Left renal pelvis (tissue), 4 donors: Measurements from ENCODE around the gene CSRP1. TPM values are rescaled to one million over a fixed set of nuclear protein-coding genes. Genes with fewer than 3 reads are reported as not detected.
"Not testable (repeated sequence)": the region's sequence is repeated elsewhere in the genome, so short reads cannot be mapped to it uniquely, and the experiment has no call there.

Source experiments
- DNase-seq, 4 donors: peaks; one replicate each; pipeline ENCODE4 v3.0.0-alpha.2; 2013; ENCODE audit warnings: low read depth in 4 of 4, low spot score in 3 of 4
- polyA plus RNA-seq, 4 donors: library from polyadenylated mRNA; unstranded; fragments of 120-200 nt; gene quantifications; one replicate each; pipeline ENCODE4 v1.2.1, GENCODE V29; 2013; ENCODE audit not compliant: insufficient read length in 4 of 4

Gene CSRP1
- polyA plus RNA-seq, 4 donors = 137 to 415 (median 143) TPM

DNA sequence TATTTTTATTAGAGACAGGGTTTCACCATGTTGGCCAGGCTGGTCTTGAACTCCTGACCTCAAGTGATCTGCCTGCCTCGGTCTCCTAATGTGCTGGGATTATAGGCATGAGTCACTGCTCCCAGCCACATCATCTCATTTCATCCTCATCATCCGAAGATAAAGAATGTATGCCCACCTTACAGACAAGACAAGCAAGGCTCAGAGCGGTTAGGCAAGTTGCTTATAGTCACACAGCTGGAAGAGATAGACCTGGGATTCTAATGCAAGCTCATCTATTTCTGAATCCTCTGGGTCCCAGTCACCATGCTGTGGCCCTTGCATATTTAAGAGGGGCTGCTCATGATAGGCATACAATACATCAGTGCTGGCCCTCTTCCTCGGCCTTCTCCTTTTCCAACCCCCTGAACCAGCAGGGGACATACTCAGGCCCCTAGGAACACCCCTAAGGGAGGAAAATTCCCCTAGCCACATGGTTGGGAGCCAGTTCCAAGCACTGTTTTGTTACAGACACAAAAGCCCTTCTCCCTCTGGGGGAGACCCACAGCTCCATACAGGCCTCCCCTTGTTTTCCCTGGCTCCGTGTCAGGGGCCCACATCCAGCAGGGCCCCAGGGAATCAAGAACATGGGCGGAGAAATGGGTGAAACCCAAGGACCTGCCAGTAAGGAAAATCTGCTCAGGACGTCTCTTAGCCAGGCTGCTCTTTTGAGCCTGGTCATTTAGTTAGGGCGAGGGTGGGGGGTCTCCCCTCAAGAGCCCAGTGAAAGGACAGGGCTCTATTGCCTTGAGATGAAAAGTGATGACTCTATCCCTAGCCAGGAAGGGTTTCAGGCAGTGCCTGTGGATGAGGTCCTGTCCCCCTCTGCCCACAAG, 6.9 kb downstream of the CSRP1 start:
- DNase-seq = no peak

DNA sequence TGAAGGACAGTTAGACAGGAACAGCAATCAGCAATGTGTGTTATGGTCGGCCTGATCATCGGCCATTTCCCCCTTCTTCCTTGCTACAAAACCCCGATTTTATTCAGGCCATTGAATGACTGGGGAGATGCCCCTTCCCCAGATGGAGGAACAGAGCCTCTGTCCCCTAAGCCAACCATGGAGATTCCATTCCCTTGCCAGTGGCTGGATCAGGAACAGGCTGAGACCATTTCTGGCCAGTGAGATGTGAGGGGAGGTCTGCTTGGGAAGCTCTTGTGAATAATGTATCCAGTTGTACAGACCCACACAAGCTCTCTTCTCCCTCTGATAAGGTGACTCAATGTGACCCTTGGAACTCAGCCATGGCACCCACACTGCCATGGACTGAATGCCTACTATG, 7.7 kb downstream of the CSRP1 start:
- DNase-seq = no peak

DNA sequence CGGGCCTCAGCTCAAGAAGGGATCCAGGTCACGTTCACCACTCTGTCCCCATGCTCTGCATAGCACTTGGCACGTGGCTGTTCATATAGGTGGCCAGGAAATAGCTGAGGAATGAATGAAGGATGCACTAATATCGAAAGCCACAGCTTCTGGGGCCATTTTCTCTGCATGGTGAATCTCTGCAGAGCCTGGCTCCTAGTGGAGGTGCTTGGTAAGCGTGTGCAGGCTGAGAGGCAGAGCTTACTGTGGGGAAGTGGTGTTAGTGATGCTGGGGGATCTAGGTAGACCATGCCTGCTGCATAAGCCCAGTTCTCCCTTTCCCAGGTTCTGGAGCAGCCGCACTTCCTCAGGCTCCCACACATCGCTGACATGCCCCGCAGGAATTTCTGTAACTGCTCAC, 8.3 kb downstream of the CSRP1 start:
- no peak for DNase-seq

DNA sequence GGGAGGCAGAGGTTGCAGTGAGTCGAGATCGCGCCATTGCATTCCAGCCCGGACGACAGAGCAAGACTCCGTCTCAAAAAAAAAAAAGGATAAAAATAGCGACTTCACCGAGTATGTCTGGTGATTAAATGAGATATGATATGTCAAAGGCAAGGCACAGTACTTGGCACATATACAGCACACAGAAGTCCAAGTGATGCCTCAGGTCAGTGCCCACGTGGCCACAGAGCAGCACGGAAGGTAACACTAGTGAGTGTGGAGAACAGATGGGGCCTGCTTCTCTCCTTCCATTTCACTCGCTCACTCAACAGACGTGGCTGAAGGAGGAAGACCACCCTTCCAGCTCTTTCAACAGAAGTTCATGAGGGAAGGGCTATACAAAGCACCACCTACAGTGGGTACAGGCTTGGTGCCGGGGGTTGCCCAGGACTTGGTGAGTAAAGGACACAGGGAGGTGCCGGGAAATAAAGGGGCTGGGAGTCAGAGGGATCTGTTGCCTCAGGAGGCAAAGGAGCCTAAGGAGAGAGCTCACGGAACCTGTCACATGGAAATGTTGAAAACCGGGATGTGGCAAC, 8.9 kb downstream of the CSRP1 start:
- no peak for DNase-seq

DNA sequence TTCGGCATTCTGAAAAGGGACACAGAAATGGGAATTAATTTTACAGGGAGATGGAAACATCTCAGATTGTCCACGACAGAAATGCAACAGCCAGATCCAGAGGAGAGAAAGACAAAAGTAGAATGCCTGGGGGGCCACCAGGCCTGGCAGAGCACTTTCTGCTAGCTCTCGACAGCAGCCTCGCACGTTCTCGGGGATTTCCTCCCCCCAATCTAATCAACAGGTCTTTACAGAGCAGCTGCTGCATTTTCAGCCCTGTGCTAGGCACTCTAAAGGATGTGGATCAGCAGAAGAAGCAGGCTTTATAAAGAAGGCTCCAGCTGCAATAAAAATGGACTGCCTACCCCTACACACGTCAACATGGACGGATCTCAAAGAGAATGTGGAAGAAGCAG, 10.6 kb downstream of the CSRP1 start:
- DNase-seq = no peak

DNA sequence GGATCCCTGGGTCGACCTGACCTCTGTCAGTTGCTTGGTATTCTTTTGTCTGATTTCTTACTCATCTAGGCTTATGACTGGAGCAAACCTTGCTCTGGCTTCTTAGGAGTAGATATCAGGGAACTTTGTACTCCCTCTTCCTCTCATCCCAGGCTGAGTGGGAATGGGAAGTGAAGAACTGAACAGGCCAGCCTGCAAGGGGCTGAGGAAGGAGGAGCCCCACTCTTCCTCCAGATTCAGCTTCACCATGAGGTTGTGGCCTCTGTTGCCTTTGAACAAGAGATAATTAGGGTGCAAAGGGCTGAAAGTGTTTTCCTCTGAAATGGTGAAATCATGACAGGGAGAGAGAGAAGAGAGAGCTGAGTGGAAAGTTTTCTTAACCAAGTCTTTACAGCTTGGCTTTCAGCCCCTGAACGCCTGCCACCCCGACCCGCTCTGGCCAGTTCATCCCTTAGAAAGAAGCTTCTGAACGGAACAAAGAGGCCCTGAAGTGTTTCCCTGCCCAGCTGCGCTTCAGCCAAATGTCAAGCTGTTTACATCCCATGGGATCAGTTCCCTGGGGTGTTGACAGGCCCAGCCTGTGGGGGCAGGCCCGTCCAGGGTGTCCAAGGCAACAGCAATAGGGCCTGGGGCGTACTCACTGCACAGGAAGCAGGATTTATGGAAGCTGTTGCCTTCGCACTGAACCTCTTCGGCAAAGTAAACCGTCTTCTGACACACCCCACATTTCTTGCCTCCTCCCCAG, 11.2 kb downstream of the CSRP1 start:
- DNase-seq = peak in 1 of 4 donors; percentile 57

DNA sequence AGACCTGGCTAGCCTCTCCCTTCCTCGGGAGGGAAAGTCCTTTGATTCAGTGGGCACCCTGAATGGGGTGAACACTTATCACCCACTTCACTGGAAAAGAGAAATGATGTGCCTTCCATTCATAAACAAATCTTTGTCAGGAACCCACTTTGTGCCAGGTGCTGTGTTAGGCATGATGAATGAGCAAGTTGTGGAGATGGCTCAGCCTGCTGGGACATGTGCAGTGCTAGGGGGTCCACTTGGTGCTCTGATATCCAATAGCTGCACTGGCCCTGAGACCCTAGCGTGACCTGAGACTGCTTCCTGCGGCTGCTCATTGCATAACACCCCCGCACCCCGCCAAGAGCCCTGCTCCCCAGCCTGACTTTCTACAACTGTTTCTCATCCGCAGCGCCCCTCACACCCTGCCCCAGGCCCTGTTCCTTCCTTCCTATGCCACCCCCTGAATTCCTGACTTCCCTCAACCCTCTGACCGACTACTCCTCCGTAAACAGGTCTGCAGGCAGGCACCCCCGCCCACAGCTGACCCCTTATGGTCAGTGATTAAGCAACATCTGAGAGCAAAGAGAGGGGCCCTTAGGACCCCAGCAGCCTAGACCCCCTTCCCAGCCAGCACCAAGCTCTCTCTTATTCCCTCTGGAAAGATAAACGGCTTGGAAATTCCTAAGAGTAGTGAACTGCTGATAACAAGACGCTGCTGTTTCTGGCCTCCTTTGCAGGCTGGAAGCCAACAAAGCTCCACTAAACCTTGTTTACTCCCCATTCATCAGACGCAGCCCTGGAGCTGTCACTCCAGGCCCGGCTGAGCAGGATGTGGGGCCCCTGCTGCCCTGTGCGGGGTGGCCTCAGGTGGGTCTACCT, 12.9 kb downstream of the CSRP1 start:
- DNase-seq = peak in 2 of 4 donors; percentile 57 to 81

DNA sequence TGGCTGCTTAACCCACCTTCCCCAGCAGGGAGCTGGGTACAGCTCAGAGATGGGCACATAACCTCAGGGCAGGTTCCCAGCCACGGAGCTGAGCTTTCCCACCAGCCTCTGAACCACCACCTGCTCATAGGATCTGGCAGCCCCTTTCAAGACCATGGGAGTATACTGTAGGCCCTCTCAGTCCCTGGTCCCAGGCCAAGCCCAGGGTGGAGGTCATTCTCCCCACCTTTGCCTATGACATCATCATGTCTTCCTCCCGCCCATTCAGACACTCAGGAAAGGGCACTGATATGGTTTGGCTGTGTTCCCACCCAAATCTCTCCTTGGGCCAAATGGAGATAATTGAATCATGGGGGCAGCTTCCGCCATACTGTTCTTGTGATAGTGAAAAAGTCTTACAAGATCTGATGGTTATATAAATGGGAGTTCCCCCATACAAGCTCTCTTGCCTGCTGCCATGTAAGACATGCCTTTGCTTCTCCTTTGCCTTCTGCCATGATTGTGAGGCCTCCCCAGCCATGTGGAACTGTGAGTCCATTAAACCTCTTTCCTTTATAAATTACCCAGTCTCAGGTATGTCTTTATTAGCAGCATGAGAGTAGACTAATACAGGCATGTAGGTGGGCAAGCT, 13.8 kb downstream of the CSRP1 start:
- not testable (repeated sequence) for DNase-seq

DNA sequence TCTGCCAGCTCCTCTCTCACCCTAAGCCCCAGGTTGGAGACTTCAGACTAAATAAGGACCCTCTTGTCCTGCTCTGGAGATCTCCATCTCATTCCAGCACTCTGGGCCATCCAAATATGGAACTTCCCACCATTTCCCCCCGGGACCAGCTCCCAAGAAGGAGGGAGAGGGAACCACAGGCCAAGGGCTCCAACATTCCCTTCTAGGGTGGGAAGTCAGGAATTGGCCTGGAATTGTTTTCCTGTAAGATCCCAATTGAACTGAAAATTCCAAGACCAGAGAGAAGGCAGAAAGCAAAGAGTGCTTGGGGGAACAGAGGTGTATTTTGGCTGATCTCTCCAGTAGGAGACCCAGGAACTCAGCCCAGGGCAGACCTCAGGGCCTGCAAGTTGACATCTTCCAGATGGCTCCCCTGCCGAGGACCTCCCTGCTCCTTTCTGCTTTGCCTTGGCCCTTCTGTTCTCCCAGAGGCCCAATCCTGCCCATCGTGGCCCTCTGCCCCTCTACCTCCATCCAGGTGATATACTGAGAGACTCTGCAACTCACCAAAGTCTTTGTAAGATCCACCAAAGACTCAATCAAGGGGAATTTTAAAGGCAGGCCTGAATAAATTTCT, 14.9 kb downstream of the CSRP1 start:
- no peak for DNase-seq

DNA sequence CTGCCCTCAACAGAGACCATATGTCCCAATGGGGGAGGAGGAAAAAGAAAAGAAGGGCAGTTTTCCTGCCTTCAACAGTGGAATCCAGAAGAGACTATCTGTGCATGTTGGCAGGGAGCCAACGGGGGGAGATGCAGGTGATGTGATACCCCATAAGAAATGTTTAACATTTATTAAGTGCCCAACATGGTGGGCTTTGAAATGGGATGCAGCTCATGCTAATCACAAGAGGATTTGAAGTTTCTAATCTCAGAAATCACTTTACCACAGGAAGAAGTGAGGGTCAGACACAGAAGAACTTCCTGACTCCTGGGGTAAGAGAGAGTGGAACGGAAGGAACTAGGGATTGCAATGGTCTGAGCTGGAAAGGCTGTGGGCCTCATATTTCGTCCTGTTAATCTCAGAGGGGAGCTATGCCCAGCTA, 16.2 kb downstream of the CSRP1 start:
- DNase-seq = no peak

DNA sequence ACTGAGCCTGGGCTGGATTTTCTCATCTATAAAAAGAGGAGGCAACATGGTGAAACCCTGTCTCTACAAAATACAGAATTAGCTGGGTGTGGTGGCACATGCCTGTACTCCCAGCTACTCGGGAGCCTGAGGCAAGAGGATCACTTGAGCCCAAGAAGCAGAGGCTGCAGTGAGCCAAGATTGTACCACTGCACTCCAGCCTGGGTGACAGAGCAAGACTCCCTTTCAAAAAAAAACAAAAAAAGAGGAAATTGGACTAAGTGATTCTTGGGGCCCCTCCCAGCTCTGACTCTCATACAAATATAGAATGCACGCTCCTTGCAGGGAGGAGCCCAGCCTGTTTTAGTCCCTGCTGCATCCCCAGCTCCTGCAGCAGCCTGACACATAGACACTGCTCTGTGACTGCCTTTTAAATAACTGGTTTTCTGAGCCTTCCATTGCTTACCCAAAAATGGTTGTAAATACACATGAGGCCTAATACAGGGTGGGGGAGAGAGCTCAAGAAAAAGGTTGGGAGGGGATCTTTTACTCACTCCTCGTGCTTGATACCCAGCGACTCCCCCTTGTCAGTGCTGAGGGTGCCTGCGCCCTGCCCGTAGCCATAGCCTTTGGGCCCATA, 17.2 kb downstream of the CSRP1 start:
- no peak for DNase-seq

DNA sequence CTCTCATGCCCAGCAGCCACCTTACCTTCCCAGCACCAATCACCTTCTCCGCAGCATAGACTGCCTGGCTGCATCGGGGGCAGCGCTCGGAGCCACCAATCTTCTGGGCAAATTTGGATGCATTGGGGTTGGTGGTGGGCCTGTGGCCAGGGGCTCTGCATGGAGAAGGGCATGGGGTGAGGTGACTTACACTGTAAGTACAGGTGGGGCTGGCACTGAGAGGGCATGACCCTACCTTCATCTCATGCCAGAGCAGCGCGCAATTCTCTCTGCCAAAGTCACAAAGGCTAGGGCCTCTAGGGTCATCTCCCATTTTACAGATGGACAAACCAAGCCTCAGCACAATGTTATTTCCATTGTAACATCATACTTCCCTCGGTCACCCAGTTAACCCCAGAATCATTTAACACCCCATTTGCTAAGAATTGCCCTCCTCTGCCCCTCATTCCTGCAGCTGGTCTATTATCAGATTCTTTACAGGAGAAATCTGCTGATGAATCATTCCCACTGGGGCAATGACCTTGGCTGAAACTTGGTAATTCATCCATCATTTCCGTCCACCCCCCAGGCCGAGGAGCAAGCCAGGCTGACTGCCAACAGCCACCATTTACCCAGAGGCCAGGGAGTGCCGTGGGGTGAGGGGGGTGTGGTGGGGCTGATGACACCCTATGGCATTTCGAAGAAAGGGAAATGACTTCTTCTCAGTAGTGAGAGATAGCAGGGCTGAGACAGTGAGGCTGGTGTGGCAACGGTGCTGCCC, 17.9 kb downstream of the CSRP1 start:
- no peak for DNase-seq

DNA sequence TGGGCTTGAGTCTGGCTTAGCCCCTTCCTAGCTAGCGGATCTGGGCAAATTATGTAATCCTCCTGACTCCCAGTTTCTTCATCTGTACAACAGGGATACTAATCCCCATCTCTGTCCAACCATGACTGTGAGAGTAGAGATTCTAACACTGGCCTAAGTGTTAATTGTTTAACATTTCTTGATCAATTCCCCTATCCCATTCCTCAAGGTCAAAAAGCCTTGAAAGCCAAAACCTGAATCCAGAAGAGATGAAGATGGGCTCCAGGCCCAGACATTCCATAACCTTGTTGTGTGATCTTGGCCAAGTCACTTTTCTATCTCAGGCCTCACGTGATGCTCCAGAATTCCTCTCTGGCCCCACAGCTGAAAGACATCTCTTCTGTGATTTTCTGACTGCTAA, 19.2 kb downstream of the CSRP1 start:
- DNase-seq = no peak

DNA sequence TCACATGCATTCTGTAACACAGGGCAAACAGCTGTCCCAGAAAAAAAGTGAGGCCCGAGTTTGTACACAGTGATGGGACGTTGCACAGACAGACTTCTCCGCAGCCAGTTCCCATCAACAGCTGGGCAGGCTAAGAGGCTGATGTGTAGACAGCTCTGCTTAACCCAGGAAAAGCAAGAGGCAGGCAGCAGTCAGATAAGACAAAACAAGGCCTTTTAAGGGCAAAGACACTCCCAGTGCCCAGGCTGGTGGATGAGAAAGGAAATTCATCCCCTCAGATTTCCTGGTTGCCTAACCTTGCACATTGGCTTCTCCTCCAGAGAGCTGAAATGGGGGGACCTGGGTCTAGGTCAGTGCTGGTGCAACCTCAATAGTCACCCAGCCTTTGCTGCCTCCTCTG, 20.7 kb downstream of the CSRP1 start:
- no peak for DNase-seq

DNA sequence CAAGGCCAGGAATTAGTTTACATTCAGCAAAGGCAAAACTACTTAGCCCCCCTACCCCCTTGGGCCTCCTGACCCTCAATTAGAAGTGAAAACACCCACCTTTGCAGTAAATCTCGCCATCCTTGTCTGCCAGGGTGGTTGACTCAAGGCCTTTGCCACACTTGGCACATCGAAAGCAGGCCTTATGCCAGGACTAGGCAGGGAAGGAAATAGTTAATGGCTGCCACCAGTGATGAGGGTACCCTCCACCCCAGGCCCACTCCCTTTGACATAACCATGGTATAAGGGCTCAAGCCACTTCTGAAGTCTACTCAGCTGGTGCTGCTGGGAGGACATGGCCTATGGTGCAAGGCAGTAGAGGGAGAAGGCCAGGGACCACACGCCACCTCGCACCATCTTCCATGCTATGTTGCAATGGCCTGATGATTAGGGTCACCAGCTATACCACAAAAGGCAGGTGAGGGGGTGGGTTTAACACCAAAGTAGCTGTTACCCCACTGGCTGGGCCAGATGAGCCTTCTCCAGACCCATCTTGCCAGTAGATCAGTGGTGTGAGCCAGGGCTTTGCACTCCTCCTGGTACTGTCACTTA, 21.6 kb downstream of the CSRP1 start:
- no peak for DNase-seq

DNA sequence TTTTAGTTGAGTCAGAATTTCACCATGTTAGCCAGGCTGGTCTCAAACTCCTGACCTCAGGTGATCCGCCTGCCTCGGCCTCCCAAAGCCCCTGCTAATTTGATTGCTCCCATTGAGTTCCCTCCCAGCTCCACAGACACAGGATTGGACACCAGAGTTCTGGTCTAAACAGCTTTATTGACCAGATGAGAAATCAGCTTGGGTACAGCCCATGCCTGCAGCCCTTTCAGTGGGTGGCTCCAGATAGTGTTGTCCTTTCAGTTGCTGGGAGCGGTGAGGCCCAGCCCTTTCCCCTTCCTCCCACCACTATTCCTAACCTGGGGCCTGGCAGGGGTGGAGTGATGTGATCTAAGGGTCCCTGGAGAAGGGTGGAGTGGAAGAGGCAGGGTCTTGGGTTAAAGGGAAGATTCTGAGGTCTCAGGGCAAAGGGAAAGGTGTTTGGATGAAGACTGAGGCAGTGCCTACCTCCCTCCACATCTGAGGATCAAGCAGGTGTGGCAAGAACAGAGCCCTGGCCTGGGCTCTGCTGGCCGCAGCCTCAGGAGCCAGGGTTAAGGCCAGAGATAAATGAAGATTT, 23.5 kb downstream of the CSRP1 start:
- DNase-seq = no peak

DNA sequence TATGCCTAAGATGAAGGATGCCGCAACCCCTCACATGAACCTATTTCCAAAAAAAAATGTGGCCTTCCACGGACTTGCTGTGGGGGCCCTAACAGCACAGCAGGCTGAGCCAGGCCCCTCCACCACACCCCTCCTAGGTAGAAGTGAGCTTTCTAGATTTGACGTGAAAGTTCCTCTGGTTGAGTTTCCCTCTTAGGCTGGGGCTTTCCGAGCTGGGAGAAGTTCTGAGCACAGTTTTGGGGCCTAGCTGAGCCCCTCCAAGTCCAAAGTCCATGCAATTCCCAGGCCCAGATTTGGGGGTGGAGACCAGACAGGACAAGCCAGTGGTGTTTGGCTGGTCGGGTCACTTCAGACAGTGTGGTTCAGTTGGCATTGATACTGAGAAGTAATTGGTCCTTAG, 24.2 kb downstream of the CSRP1 start:
- no peak for DNase-seq
